Keratinocyte (primary cell): ENCODE data around the gene TMEM184A.

Experiments
- EZH2 ChIP-seq: IDR thresholded peaks from one replicate; pipeline ENCODE4 v1.6.1; 2012; ENCODE audit warnings: inconsistent platforms, mild to moderate bottlenecking, low read length, moderate library complexity
- TF ChIP-seq, protein P1 (sequence below), 3 experiments: IDR thresholded peaks in 1 of 3; conservative IDR thresholded peaks in 1 of 3; optimal IDR thresholded peaks in 1 of 3; 2 replicates in 2 of 3; 3 replicates in 1 of 3; pipeline versions ENCODE3 to v1.5.1; 2011; ENCODE audit warnings: low read length in 3 of 3, mild to moderate bottlenecking in 3 of 3, moderate library complexity in 2 of 3, control low read depth in 1 of 3, inconsistent platforms in 1 of 3; ENCODE audit not compliant: insufficient read depth in 2 of 3; ENCODE audit errors: extremely low read depth in 1 of 3

DNA sequence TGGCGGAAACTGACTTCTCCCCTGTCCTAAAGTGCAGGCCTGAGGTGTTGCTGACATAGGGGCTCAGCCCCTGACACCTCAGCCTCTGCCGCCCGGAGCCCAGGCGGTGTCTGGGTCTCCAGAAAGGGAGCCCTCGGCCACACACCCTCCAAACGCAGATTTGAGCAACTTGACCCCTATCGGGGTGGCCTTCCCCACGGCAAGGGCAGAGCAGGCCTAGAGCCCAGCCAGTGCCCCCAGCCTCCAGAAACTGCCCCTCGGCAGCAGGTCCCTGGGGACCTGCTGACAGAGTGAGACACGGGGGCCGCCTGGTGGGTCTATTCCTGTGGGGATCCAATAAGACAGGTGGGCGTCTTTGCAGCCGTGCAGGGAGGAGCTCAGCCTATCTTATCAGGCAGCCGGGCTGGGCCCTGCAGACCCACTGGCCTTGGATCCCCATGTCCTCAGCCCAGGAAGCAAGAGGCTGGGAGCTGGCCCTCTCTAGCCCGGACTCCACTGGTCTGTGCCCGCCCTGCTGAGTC, 11.0 kb downstream of the TMEM184A start:
- TF ChIP-seq, protein P1, sequence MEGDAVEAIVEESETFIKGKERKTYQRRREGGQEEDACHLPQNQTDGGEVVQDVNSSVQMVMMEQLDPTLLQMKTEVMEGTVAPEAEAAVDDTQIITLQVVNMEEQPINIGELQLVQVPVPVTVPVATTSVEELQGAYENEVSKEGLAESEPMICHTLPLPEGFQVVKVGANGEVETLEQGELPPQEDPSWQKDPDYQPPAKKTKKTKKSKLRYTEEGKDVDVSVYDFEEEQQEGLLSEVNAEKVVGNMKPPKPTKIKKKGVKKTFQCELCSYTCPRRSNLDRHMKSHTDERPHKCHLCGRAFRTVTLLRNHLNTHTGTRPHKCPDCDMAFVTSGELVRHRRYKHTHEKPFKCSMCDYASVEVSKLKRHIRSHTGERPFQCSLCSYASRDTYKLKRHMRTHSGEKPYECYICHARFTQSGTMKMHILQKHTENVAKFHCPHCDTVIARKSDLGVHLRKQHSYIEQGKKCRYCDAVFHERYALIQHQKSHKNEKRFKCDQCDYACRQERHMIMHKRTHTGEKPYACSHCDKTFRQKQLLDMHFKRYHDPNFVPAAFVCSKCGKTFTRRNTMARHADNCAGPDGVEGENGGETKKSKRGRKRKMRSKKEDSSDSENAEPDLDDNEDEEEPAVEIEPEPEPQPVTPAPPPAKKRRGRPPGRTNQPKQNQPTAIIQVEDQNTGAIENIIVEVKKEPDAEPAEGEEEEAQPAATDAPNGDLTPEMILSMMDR (optimal IDR thresholded peaks at IDR 0.05 in 1 of 3, IDR thresholded peaks at IDR 0.05 in 1 of 3, conservative IDR thresholded peaks at IDR 0.05 in 1 of 3; ENCODE audit: extremely low read depth in 1 of 3, insufficient read depth in 2 of 3, low read length in 3 of 3), result no peak
- TF ChIP-seq EZH2, result no peak
